CD4-positive, CD25-positive, alpha-beta regulatory T cell (primary cell): ENCODE results near the gene KCTD18. TPM values are rescaled to one million over a fixed set of nuclear protein-coding genes. Genes with fewer than 3 reads are reported as not detected.

Source experiments
- ATAC-seq, 2 donors: fragments of 150-1000 bp; cut with Tn5 transposase; one replicate each; pipeline ENCODE4 v1.10.0; 2021; ENCODE audit warnings: low read depth in 2 of 2, moderate number of reproducible peaks in 2 of 2, moderate library complexity in 1 of 2
- DNase-seq, 3 donors: peaks; one replicate each; pipeline versions ENCODE4 v3.0.0 to v3.0.0-alpha.2; 2012 to 2022; ENCODE audit warnings: mixed read lengths in 1 of 3
- H3K27ac ChIP-seq: one replicate; pipeline ENCODE4 v1.7.0; 2013; ENCODE audit warnings: mild to moderate bottlenecking, low read length; ENCODE audit not compliant: insufficient read depth, poor library complexity, severe bottlenecking
- H3K27me3 ChIP-seq: one replicate; pipeline ENCODE4 v1.7.0; 2013; ENCODE audit warnings: low read length; ENCODE audit not compliant: control insufficient read depth, insufficient read depth
- H3K36me3 ChIP-seq: one replicate; pipeline ENCODE4 v1.7.0; 2013; ENCODE audit warnings: mild to moderate bottlenecking, low read length, moderate library complexity; ENCODE audit not compliant: control insufficient read depth, insufficient read depth
- H3K4me1 ChIP-seq: 2 replicates; pipeline ENCODE4 v1.7.0; 2013; ENCODE audit warnings: mild to moderate bottlenecking, low read length; ENCODE audit not compliant: insufficient read depth, control insufficient read depth, poor library complexity, severe bottlenecking
- H3K4me3 ChIP-seq: one replicate; pipeline ENCODE4 v1.7.0; 2013; ENCODE audit warnings: low read depth, mild to moderate bottlenecking, low read length, moderate library complexity
- H3K9me3 ChIP-seq, 2 experiments: 1 replicate in 1 of 2; 2 replicates in 1 of 2; pipeline ENCODE4 v1.7.0; 2013; ENCODE audit warnings: low read length in 2 of 2, mild to moderate bottlenecking in 1 of 2, moderate library complexity in 1 of 2; ENCODE audit not compliant: control insufficient read depth in 2 of 2
- H3K27ac Mint-ChIP-seq, 3 donors: one replicate each; pipeline ENCODE4 v1.8.0; 2020 to 2022; ENCODE audit warnings: mild to moderate bottlenecking in 3 of 3, mixed read lengths in 3 of 3, moderate library complexity in 2 of 3
- H3K27me3 Mint-ChIP-seq: one replicate; pipeline ENCODE4 v1.8.0; 2022; ENCODE audit warnings: mild to moderate bottlenecking, mixed read lengths
- H3K36me3 Mint-ChIP-seq: one replicate; pipeline ENCODE4 v1.8.0; 2020; ENCODE audit warnings: mixed read lengths
- H3K4me1 Mint-ChIP-seq, 4 donors: one replicate each; pipeline ENCODE4 v1.8.0; 2020 to 2022; ENCODE audit warnings: mixed read lengths in 4 of 4, mild to moderate bottlenecking in 1 of 4
- H3K4me3 Mint-ChIP-seq, 4 donors: one replicate each; pipeline ENCODE4 v1.8.0; 2020 to 2022; ENCODE audit warnings: mild to moderate bottlenecking in 4 of 4, mixed read lengths in 4 of 4, moderate library complexity in 3 of 4
- H3K9me3 Mint-ChIP-seq, 7 donors: one replicate each; pipeline ENCODE4 v1.8.0; 2020 to 2022; ENCODE audit warnings: mixed read lengths in 7 of 7, mild to moderate bottlenecking in 3 of 7, moderate library complexity in 2 of 7
- polyA plus RNA-seq, 4 donors: library from polyadenylated mRNA; unstranded; fragments of 300-500 nt; fragmentation: Illumina TruSeq; gene quantifications; one replicate each; pipeline ENCODE4 v1.2.3, GENCODE V29; 2021
- total RNA-seq: library from RNA; stranded (reverse); gene quantifications from one replicate; pipeline ENCODE4 v1.2.3, GENCODE V29; 2022

Gene KCTD18
- total and polyA plus RNA-seq, 5 donors from 2014 or later: 15.4 to 18.9 (median 18.2) TPM

GRCh38 chr2:200448455-200448854 lies 61.4 kb downstream of the KCTD18 start:
- Mint-ChIP-seq H3K9me3 (no peaks in the 10 kb centered on the region), H3K4me3 (no peak overlapping the region)

GRCh38 chr2:200447139-200447855 lies 62.6 kb downstream of the KCTD18 start:
- H3K9me3 Mint-ChIP-seq: no peaks in the 10 kb centered on the region
- H3K27ac ChIP-seq: no peak overlapping the region
- no peak for DNase-seq
- no peak overlapping the region for H3K4me3 ChIP-seq
- H3K4me3 Mint-ChIP-seq: no peak overlapping the region
- no peak for ATAC-seq
- no peaks in the 10 kb centered on the region for H3K4me1 ChIP-seq
- H3K27me3 ChIP-seq: no peaks in the 10 kb centered on the region
- no peaks in the 10 kb centered on the region for H3K27me3 Mint-ChIP-seq
- H3K4me1 Mint-ChIP-seq: peaks cover 0 to 21% (median 5%) of the 10 kb centered on the region in 4 donors
- peaks cover 5% of the 10 kb centered on the region for H3K36me3 Mint-ChIP-seq
- H3K36me3 ChIP-seq: no peaks in the 10 kb centered on the region
- peak overlapping the region in 2 of 3 donors; percentile 17 to 53 for H3K27ac Mint-ChIP-seq
- no peaks in the 10 kb centered on the region for H3K9me3 ChIP-seq

More at GRCh38 chr2:200448455-200448854, 61.4 kb downstream of the KCTD18 start:
- H3K27ac Mint-ChIP-seq: peak overlapping the region in 1 of 3 donors; percentile 2
- Histone ChIP-seq H3K9me3 (no peaks in the 10 kb centered on the region), H3K27ac (no peak overlapping the region), H3K27me3 (no peaks in the 10 kb centered on the region), H3K36me3 (no peaks in the 10 kb centered on the region), H3K4me1 (no peaks in the 10 kb centered on the region), H3K4me3 (no peak overlapping the region)
- peaks cover 9% of the 10 kb centered on the region for H3K36me3 Mint-ChIP-seq
- ATAC-seq (no peak), DNase-seq (no peak)
- H3K4me1 Mint-ChIP-seq: peaks cover 0 to 22% (median 5%) of the 10 kb centered on the region in 4 donors
- no peaks in the 10 kb centered on the region for H3K27me3 Mint-ChIP-seq

- Histone ChIP-seq H3K4me1 (no peaks in the 10 kb centered on the region), H3K9me3 (no peaks in the 10 kb centered on the region), H3K27me3 (no peaks in the 10 kb centered on the region), H3K36me3 (no peaks in the 10 kb centered on the region), H3K4me3 (no peak overlapping the region), H3K27ac (no peak overlapping the region)
- no peaks in the 10 kb centered on the region for H3K27me3 Mint-ChIP-seq
- H3K9me3 Mint-ChIP-seq: no peaks in the 10 kb centered on the region
- peak overlapping the region in 1 of 3 donors; percentile 39 for H3K27ac Mint-ChIP-seq
- H3K36me3 Mint-ChIP-seq: peaks cover 5% of the 10 kb centered on the region
- no peak for DNase-seq
- ATAC-seq: no peak
- peaks cover 0 to 21% (median 5%) of the 10 kb centered on the region in 4 donors for H3K4me1 Mint-ChIP-seq
- H3K4me3 Mint-ChIP-seq: no peak overlapping the region
These were observed 63.3 kb downstream of the KCTD18 start for GRCh38 chr2:200446612-200447011.

GRCh38 chr2:200445284-200445683 lies 64.6 kb downstream of the KCTD18 start:
- H3K27ac ChIP-seq: no peak overlapping the region
- Mint-ChIP-seq H3K27ac (no peak overlapping the region), H3K9me3 (no peaks in the 10 kb centered on the region), H3K27me3 (no peaks in the 10 kb centered on the region), H3K4me1 (peaks cover 0 to 21% (median 5%) of the 10 kb centered on the region in 4 donors), H3K36me3 (no peaks in the 10 kb centered on the region), H3K4me3 (no peak overlapping the region)
- ATAC-seq (no peak), DNase-seq (no peak)
- no peaks in the 10 kb centered on the region for H3K27me3 ChIP-seq
- no peaks in the 10 kb centered on the region for H3K4me1 ChIP-seq
- no peaks in the 10 kb centered on the region for H3K36me3 ChIP-seq
- no peak overlapping the region for H3K4me3 ChIP-seq
- no peaks in the 10 kb centered on the region for H3K9me3 ChIP-seq

GRCh38 chr2:200444530-200444929 lies 65.3 kb downstream of the KCTD18 start:
- Mint-ChIP-seq H3K36me3 (no peaks in the 10 kb centered on the region), H3K27ac (peak overlapping the region in 1 of 3 donors; percentile 65), H3K4me1 (peaks cover 0 to 21% (median 5%) of the 10 kb centered on the region in 4 donors), H3K4me3 (no peak overlapping the region), H3K9me3 (no peaks in the 10 kb centered on the region), H3K27me3 (no peaks in the 10 kb centered on the region)
- no peaks in the 10 kb centered on the region for H3K9me3 ChIP-seq
- no peaks in the 10 kb centered on the region for H3K4me1 ChIP-seq
- no peaks in the 10 kb centered on the region for H3K27me3 ChIP-seq
- H3K36me3 ChIP-seq: no peaks in the 10 kb centered on the region
- DNase-seq (no peak), ATAC-seq (no peak)
- H3K27ac ChIP-seq: no peak overlapping the region
- H3K4me3 ChIP-seq: no peak overlapping the region

- H3K4me3 Mint-ChIP-seq: no peak overlapping the region
- Histone ChIP-seq H3K4me3 (no peak overlapping the region), H3K27ac (no peak overlapping the region), H3K9me3 (no peaks in the 10 kb centered on the region), H3K4me1 (no peaks in the 10 kb centered on the region), H3K36me3 (no peaks in the 10 kb centered on the region), H3K27me3 (no peaks in the 10 kb centered on the region)
- H3K36me3 Mint-ChIP-seq: no peaks in the 10 kb centered on the region
- H3K9me3 Mint-ChIP-seq: no peaks in the 10 kb centered on the region
- no peaks in the 10 kb centered on the region for H3K27me3 Mint-ChIP-seq
- peaks cover 0 to 19% (median 5%) of the 10 kb centered on the region in 4 donors for H3K4me1 Mint-ChIP-seq
- H3K27ac Mint-ChIP-seq: no peak overlapping the region
- ATAC-seq (no peak), DNase-seq (no peak)
These were observed 66.0 kb downstream of the KCTD18 start for GRCh38 chr2:200443916-200444315.

GRCh38 chr2:200443376-200443775 lies 66.5 kb downstream of the KCTD18 start:
- Mint-ChIP-seq H3K27me3 (no peaks in the 10 kb centered on the region), H3K36me3 (no peaks in the 10 kb centered on the region), H3K4me1 (peaks cover 0 to 13% (median 5%) of the 10 kb centered on the region in 4 donors), H3K9me3 (no peaks in the 10 kb centered on the region), H3K4me3 (no peak overlapping the region), H3K27ac (no peak overlapping the region)
- H3K27ac ChIP-seq: no peak overlapping the region
- H3K9me3 ChIP-seq: no peaks in the 10 kb centered on the region
- H3K4me3 ChIP-seq: no peak overlapping the region
- DNase-seq (no peak), ATAC-seq (no peak)
- H3K36me3 ChIP-seq: no peaks in the 10 kb centered on the region
- H3K4me1 ChIP-seq: no peaks in the 10 kb centered on the region
- H3K27me3 ChIP-seq: no peaks in the 10 kb centered on the region

- Mint-ChIP-seq H3K36me3 (no peaks in the 10 kb centered on the region), H3K27me3 (no peaks in the 10 kb centered on the region), H3K4me1 (peaks cover 0 to 13% (median 5%) of the 10 kb centered on the region in 4 donors), H3K4me3 (no peak overlapping the region), H3K27ac (no peak overlapping the region), H3K9me3 (no peaks in the 10 kb centered on the region)
- H3K27me3 ChIP-seq: no peaks in the 10 kb centered on the region
- no peak overlapping the region for H3K4me3 ChIP-seq
- no peaks in the 10 kb centered on the region for H3K36me3 ChIP-seq
- no peaks in the 10 kb centered on the region for H3K9me3 ChIP-seq
- no peak for DNase-seq
- no peak for ATAC-seq
- H3K27ac ChIP-seq: no peak overlapping the region
- H3K4me1 ChIP-seq: no peaks in the 10 kb centered on the region
These were observed 67.4 kb downstream of the KCTD18 start for GRCh38 chr2:200442471-200442870.
